ENCODE measurements around the gene GALM.
"Not testable (repeated sequence)": the region's sequence is repeated elsewhere in the genome, so short reads cannot be mapped to it uniquely, and the experiment has no call there.

Gene GALM

GRCh38 chr2:38634684-38635083 is 31.2 kb upstream of the GALM start:
- peak overlapping the region; percentile 64 for H3K4me2 ChIP-seq
- H3K36me3 ChIP-seq (ENCODE audit: insufficient read depth): no peaks in the 10 kb centered on the region

GRCh38 chr2:38635139-38635538 is 30.8 kb upstream of the GALM start:
- peaks cover 36% of the 10 kb centered on the region for H3K4me1 ChIP-seq (ENCODE audit: low read depth, poor library complexity, severe bottlenecking)
- TF ChIP-seq CTCF (conservative IDR thresholded peaks at IDR 0.05; ENCODE audit: low read depth, low read length): no peak
- H3K27ac ChIP-seq: no peak overlapping the region
- peak overlapping the region; percentile 64 for H3K4me2 ChIP-seq
- H3K36me3 ChIP-seq (ENCODE audit: insufficient read depth): no peaks in the 10 kb centered on the region
- no peak overlapping the region for H2AFZ ChIP-seq (ENCODE audit: low read depth)
- H3K4me3 ChIP-seq (IDR thresholded peaks at IDR 0.05; ENCODE audit: insufficient read depth, low read depth, low read length): no peak overlapping the region
- H3K79me2 ChIP-seq (ENCODE audit: insufficient read depth, low read depth): no peaks in the 10 kb centered on the region
- peak overlapping the region; percentile 2; the same call in 1 of the 2 replicates for H3K9ac ChIP-seq
- no peaks in the 10 kb centered on the region for H4K20me1 ChIP-seq (ENCODE audit: insufficient read depth)
- H3K27me3 ChIP-seq (ENCODE audit: insufficient read depth, low read depth): no peaks in the 10 kb centered on the region

More at GRCh38 chr2:38634684-38635083, 31.2 kb upstream of the GALM start:
- H3K27ac ChIP-seq: peak overlapping the region; percentile 3; the same call in 1 of the 2 replicates
- TF ChIP-seq CTCF (conservative IDR thresholded peaks at IDR 0.05; ENCODE audit: low read depth, low read length): no peak
- H4K20me1 ChIP-seq (ENCODE audit: insufficient read depth): no peaks in the 10 kb centered on the region
- H3K9ac ChIP-seq: peak overlapping the region; percentile 2; the same call in 1 of the 2 replicates
- H3K4me1 ChIP-seq (ENCODE audit: low read depth, poor library complexity, severe bottlenecking): peaks cover 36% of the 10 kb centered on the region
- H3K4me3 ChIP-seq (IDR thresholded peaks at IDR 0.05; ENCODE audit: insufficient read depth, low read depth, low read length): no peak overlapping the region
- no peaks in the 10 kb centered on the region for H3K79me2 ChIP-seq (ENCODE audit: insufficient read depth, low read depth)
- H3K27me3 ChIP-seq (ENCODE audit: insufficient read depth, low read depth): no peaks in the 10 kb centered on the region
- no peak overlapping the region for H2AFZ ChIP-seq (ENCODE audit: low read depth)

GRCh38 chr2:38636069-38636468 is 29.8 kb upstream of the GALM start:
- H3K27me3 ChIP-seq (ENCODE audit: insufficient read depth, low read depth): no peaks in the 10 kb centered on the region
- H3K4me1 ChIP-seq (ENCODE audit: low read depth, poor library complexity, severe bottlenecking): peaks cover 36% of the 10 kb centered on the region
- no peak overlapping the region for H2AFZ ChIP-seq (ENCODE audit: low read depth)
- no peak overlapping the region for H3K9ac ChIP-seq
- no peaks in the 10 kb centered on the region for H3K79me2 ChIP-seq (ENCODE audit: insufficient read depth, low read depth)
- no peaks in the 10 kb centered on the region for H4K20me1 ChIP-seq (ENCODE audit: insufficient read depth)
- no peak overlapping the region for H3K4me3 ChIP-seq (IDR thresholded peaks at IDR 0.05; ENCODE audit: insufficient read depth, low read depth, low read length)
- no peaks in the 10 kb centered on the region for H3K36me3 ChIP-seq (ENCODE audit: insufficient read depth)
- no peak overlapping the region for H3K27ac ChIP-seq
- TF ChIP-seq CTCF (conservative IDR thresholded peaks at IDR 0.05; ENCODE audit: low read depth, low read length): no peak
- H3K4me2 ChIP-seq: peak overlapping the region; percentile 64; the same call in 1 of the 2 replicates

GRCh38 chr2:38642373-38643017 is 23.4 kb upstream of the GALM start:
- H3K4me1 ChIP-seq (ENCODE audit: low read depth, poor library complexity, severe bottlenecking): peaks cover 17% of the 10 kb centered on the region
- not testable (repeated sequence) for H4K20me1 ChIP-seq (ENCODE audit: insufficient read depth); H3K4me2 ChIP-seq; H3K79me2 ChIP-seq (ENCODE audit: insufficient read depth, low read depth); H3K27me3 ChIP-seq (ENCODE audit: insufficient read depth, low read depth); H3K9ac ChIP-seq; H3K4me3 ChIP-seq (IDR thresholded peaks at IDR 0.05; ENCODE audit: insufficient read depth, low read depth, low read length); H3K36me3 ChIP-seq (ENCODE audit: insufficient read depth); H3K27ac ChIP-seq; H2AFZ ChIP-seq (ENCODE audit: low read depth)

- H3K4me1 ChIP-seq (ENCODE audit: low read depth, poor library complexity, severe bottlenecking): peaks cover 23% of the 10 kb centered on the region
- H3K27me3 ChIP-seq (ENCODE audit: insufficient read depth, low read depth): no peaks in the 10 kb centered on the region
- no peak overlapping the region for H3K4me3 ChIP-seq (IDR thresholded peaks at IDR 0.05; ENCODE audit: insufficient read depth, low read depth, low read length)
- H3K79me2 ChIP-seq (ENCODE audit: insufficient read depth, low read depth): no peaks in the 10 kb centered on the region
- no peak overlapping the region for H3K27ac ChIP-seq
- no peak overlapping the region for H2AFZ ChIP-seq (ENCODE audit: low read depth)
- H3K4me2 ChIP-seq: no peak overlapping the region
- no peaks in the 10 kb centered on the region for H4K20me1 ChIP-seq (ENCODE audit: insufficient read depth)
- no peak overlapping the region for H3K9ac ChIP-seq
- H3K36me3 ChIP-seq (ENCODE audit: insufficient read depth): no peaks in the 10 kb centered on the region
- no peak for TF ChIP-seq CTCF (conservative IDR thresholded peaks at IDR 0.05; ENCODE audit: low read depth, low read length)
Measured at GRCh38 chr2:38643021-38643671, 22.8 kb upstream of the GALM start.

- peak overlapping the region; percentile 22; the same call in 1 of the 2 replicates for H3K4me2 ChIP-seq
Measured at GRCh38 chr2:38643683-38644511, 22.0 kb upstream of the GALM start.

More at GRCh38 chr2:38643683-38644511, 22.0 kb upstream of the GALM start:
- peaks cover 26% of the 10 kb centered on the region for H3K4me1 ChIP-seq (ENCODE audit: low read depth, poor library complexity, severe bottlenecking)
- not testable (repeated sequence) for H3K4me3 ChIP-seq (IDR thresholded peaks at IDR 0.05; ENCODE audit: insufficient read depth, low read depth, low read length); H3K27me3 ChIP-seq (ENCODE audit: insufficient read depth, low read depth); H3K36me3 ChIP-seq (ENCODE audit: insufficient read depth); H3K9ac ChIP-seq; H3K79me2 ChIP-seq (ENCODE audit: insufficient read depth, low read depth); H4K20me1 ChIP-seq (ENCODE audit: insufficient read depth); H3K27ac ChIP-seq
- H2AFZ ChIP-seq (ENCODE audit: low read depth): 0 out of 2 replicates have a peak overlapping the region, but pooled peaks have one; percentile 24
